ENCODE measurements around the gene MTUS2.

Gene MTUS2

DNA sequence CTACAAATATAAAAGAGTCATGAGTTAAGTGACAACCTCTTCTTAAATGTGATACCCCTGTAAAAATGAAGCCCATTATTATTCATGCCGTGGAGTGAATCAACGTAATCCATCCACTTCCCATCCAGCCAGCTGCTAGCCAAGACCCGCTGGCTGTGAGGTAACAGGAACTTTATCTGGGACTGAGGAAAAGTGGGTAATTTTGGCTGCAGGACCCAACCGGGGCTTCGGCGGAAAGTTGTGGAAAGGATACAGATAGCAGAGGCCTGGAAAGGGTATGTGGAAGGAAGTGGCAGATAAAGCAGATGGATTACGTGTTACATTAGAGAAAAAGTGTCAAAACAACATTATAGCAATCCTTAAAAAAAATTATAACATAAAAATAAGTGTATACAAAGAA is 727.0 kb downstream of the MTUS2 start:
- ChIA-PET POLR2A (no interaction called here), CTCF (interaction anchor here (0.6 kb wide), 1 partner anchor 129 kb away, joined by 5 read pairs; no protein-coding TSS in a partner anchor)
- TF ChIP-seq, protein P1, sequence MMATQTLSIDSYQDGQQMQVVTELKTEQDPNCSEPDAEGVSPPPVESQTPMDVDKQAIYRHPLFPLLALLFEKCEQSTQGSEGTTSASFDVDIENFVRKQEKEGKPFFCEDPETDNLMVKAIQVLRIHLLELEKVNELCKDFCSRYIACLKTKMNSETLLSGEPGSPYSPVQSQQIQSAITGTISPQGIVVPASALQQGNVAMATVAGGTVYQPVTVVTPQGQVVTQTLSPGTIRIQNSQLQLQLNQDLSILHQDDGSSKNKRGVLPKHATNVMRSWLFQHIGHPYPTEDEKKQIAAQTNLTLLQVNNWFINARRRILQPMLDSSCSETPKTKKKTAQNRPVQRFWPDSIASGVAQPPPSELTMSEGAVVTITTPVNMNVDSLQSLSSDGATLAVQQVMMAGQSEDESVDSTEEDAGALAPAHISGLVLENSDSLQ (IDR thresholded peaks at IDR 0.05) = no peak
- no peak for TF ChIP-seq ARNT (IDR thresholded peaks at IDR 0.05)
- TF ChIP-seq HDGF (IDR thresholded peaks at IDR 0.05; ENCODE audit: borderline replicate concordance) = no peak
- no peak for TF ChIP-seq CTBP1 (IDR thresholded peaks at IDR 0.05; ENCODE audit: borderline replicate concordance)
- no peak for TF ChIP-seq NFRKB (IDR thresholded peaks at IDR 0.05)
- TF ChIP-seq ZNF384 (IDR thresholded peaks at IDR 0.05) = no peak
- TF ChIP-seq BHLHE40 (IDR thresholded peaks at IDR 0.05; ENCODE audit: borderline replicate concordance) = no peak
- TF ChIP-seq ELF4 (IDR thresholded peaks at IDR 0.05) = no peak
- TF ChIP-seq FOXM1 (IDR thresholded peaks at IDR 0.05; ENCODE audit: borderline replicate concordance) = no peak
- no peak for TF ChIP-seq L3MBTL2 (conservative IDR thresholded peaks at IDR 0.05)
- TF ChIP-seq SUZ12 (IDR thresholded peaks at IDR 0.05) = no peak
- TF ChIP-seq FOXK2 (IDR thresholded peaks at IDR 0.05) = no peak
- no peak for TF ChIP-seq LEF1 (IDR thresholded peaks at IDR 0.05; ENCODE audit: borderline replicate concordance)
- no peak for TF ChIP-seq FOXA1 (IDR thresholded peaks at IDR 0.05)
- no peak for TF ChIP-seq SP1 (IDR thresholded peaks at IDR 0.05)

DNA sequence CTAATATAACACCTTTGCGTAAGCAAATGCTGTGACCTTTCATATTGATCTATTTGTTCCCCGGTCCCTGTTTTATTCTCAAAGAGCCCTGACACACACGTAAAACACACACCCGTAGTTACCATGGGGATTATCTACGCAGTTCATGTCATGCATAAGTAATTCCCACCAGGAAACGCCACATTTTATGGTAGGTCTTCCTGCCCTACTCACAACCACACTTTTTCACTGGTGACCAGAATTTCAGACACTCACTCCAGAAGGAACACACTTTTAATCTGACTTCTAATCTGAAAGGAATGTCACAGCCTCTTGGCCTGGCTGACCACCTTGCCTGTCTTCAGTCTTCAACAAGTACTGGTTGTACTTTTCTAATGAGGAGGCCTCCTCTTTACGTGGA is 728.6 kb downstream of the MTUS2 start:
- TF ChIP-seq HDGF (IDR thresholded peaks at IDR 0.05; ENCODE audit: borderline replicate concordance) (no peak), CTBP1 (IDR thresholded peaks at IDR 0.05; ENCODE audit: borderline replicate concordance) (no peak), FOXK2 (IDR thresholded peaks at IDR 0.05) (no peak), ZNF384 (IDR thresholded peaks at IDR 0.05) (no peak), ARNT (IDR thresholded peaks at IDR 0.05) (no peak), NFRKB (IDR thresholded peaks at IDR 0.05) (no peak), FOXA1 (IDR thresholded peaks at IDR 0.05) (no peak), SUZ12 (IDR thresholded peaks at IDR 0.05) (no peak), TARDBP (IDR thresholded peaks at IDR 0.05) (no peak), BHLHE40 (IDR thresholded peaks at IDR 0.05; ENCODE audit: borderline replicate concordance) (no peak), L3MBTL2 (conservative IDR thresholded peaks at IDR 0.05) (no peak), SP1 (IDR thresholded peaks at IDR 0.05) (no peak)
- TF ChIP-seq, protein P1 (IDR thresholded peaks at IDR 0.05) = no peak
- POLR2A ChIA-PET = no interaction called here
- CTCF ChIA-PET = no interaction called here
- peak; percentile 46 for DNase-seq (ENCODE audit: extremely low spot score)

More for the DNA sequence above, 727.0 kb downstream of the MTUS2 start:
- no peak for DNase-seq (ENCODE audit: extremely low spot score)

DNA sequence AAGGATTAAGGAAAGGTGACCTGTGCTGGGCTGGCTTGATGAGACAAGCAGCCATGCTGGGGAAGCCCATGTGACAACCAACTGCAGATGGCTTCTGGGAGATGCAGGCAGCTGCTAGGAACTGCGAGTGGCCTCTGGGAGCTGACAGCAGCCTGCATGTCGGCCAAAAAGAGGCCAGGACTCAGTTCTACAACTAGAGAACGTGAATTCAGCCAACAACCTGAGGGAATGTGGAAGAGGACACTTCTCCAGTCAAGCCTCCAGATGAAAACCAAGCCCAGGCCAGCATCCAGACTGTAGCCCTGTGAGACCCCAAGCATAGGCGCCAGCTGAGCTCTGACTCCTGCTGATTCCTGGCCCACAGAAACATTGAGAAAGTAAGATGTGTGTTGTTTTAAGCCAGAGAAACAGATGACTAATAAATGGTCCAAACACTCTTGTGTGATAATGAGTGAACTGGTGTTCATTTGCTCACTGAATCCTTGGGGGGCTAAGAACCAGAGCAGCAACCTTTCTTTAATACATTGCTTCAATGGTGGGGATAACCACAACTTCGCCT is 730.4 kb downstream of the MTUS2 start:
- no peak for TF ChIP-seq SUZ12 (IDR thresholded peaks at IDR 0.05)
- TF ChIP-seq SP1 (IDR thresholded peaks at IDR 0.05) = no peak
- TF ChIP-seq TARDBP (IDR thresholded peaks at IDR 0.05) = no peak
- no peak for TF ChIP-seq ZNF384 (IDR thresholded peaks at IDR 0.05)
- TF ChIP-seq FOXK2 (IDR thresholded peaks at IDR 0.05) = no peak
- TF ChIP-seq, protein P1 (IDR thresholded peaks at IDR 0.05) = no peak
- TF ChIP-seq HDGF (IDR thresholded peaks at IDR 0.05; ENCODE audit: borderline replicate concordance) = no peak
- TF ChIP-seq L3MBTL2 (conservative IDR thresholded peaks at IDR 0.05) = no peak
- no peak for TF ChIP-seq FOXA1 (IDR thresholded peaks at IDR 0.05)
- no peak for TF ChIP-seq ARNT (IDR thresholded peaks at IDR 0.05)
- no peak for TF ChIP-seq FOXM1 (IDR thresholded peaks at IDR 0.05; ENCODE audit: borderline replicate concordance)
- TF ChIP-seq ELF4 (IDR thresholded peaks at IDR 0.05) = no peak
- POLR2A ChIA-PET = no interaction called here
- CTCF ChIA-PET = no interaction called here
- no peak for DNase-seq (ENCODE audit: extremely low spot score)

DNA sequence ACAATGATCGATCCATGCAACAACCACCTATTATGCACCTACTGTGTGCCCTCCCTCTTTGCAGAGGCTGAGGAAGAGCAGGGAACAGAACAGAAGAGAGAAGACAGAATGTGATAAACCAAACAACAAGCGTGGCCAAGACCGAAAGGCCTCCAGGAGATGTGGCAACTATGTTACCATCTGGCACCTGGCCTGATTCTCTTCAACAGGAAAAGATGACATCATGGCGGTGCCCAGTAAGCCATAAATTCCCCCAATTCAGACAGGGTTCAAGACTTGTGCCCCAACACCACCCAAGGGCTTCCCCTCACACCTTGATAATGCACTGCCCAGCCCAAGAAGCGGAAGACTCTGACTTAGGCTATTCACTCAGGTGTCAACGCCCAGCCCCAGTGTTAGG is 731.1 kb downstream of the MTUS2 start:
- no peak for DNase-seq (ENCODE audit: extremely low spot score)
- ChIA-PET POLR2A (no interaction called here), CTCF (no interaction called here)
- TF ChIP-seq BHLHE40 (IDR thresholded peaks at IDR 0.05; ENCODE audit: borderline replicate concordance) = no peak
- TF ChIP-seq HDGF (IDR thresholded peaks at IDR 0.05; ENCODE audit: borderline replicate concordance) = no peak
- no peak for TF ChIP-seq TARDBP (IDR thresholded peaks at IDR 0.05)
- no peak for TF ChIP-seq L3MBTL2 (conservative IDR thresholded peaks at IDR 0.05)
- TF ChIP-seq ELF4 (IDR thresholded peaks at IDR 0.05) = no peak
- TF ChIP-seq FOXA1 (IDR thresholded peaks at IDR 0.05) = no peak
- TF ChIP-seq ZNF384 (IDR thresholded peaks at IDR 0.05) = no peak
- no peak for TF ChIP-seq SP1 (IDR thresholded peaks at IDR 0.05)
- TF ChIP-seq CTBP1 (IDR thresholded peaks at IDR 0.05; ENCODE audit: borderline replicate concordance) = no peak
- TF ChIP-seq, protein P1 (IDR thresholded peaks at IDR 0.05) = no peak
- TF ChIP-seq LEF1 (IDR thresholded peaks at IDR 0.05; ENCODE audit: borderline replicate concordance) = no peak
- no peak for TF ChIP-seq FOXM1 (IDR thresholded peaks at IDR 0.05; ENCODE audit: borderline replicate concordance)
- no peak for TF ChIP-seq NFRKB (IDR thresholded peaks at IDR 0.05)
- TF ChIP-seq FOXK2 (IDR thresholded peaks at IDR 0.05) = no peak
- TF ChIP-seq SUZ12 (IDR thresholded peaks at IDR 0.05) = no peak
- TF ChIP-seq ARNT (IDR thresholded peaks at IDR 0.05) = no peak

Data from HEK293T (cell line).